ENCODE results near the gene DRP2. TPM values are rescaled to one million over a fixed set of nuclear protein-coding genes. Genes with fewer than 3 reads are reported as not detected.

Gene DRP2
- total RNA-seq, 1 experiment from 2014 or later, result 0.04 TPM

DNA sequence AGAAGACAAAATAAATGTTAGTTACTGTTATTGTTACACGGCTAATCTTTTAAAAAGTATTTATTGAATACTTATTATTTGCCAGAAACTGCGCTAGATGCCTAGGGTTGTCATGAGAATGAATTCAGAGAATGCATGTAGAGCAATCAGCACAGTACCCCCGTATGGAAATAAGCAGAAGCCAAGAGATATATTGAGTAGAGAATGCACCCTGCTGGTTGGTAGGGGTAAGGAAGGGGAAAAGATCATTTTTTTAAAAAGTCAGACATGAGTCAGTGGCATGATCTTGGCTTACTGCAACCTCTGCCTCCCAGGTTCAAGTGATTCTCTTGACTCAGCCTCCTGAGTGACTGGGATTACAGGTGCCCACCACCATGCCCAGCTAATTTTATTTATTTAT, 13.1 kb upstream of the DRP2 start:
- Histone ChIP-seq H2BK15ac (ENCODE audit: low read depth, low read length) (no peak overlapping the region), H3K23me2 (ENCODE audit: insufficient read length, low read depth, low read length, poor library complexity, severe bottlenecking) (no peaks in the 10 kb centered on the region), H3K79me1 (ENCODE audit: insufficient read depth, low read depth, low read length, poor library complexity, severe bottlenecking) (no peaks in the 10 kb centered on the region), H3K56ac (ENCODE audit: insufficient read length, low read depth, low read length) (no peak overlapping the region), H2BK120ac (ENCODE audit: low read depth, low read length, poor library complexity, severe bottlenecking) (no peak overlapping the region), H2AK5ac (ENCODE audit: insufficient read length, low read length) (no peak overlapping the region), H3K18ac (ENCODE audit: insufficient read length, low read depth, low read length) (no peak overlapping the region), H3K27ac (ENCODE audit: insufficient read length, low read depth, low read length) (no peak overlapping the region), H2BK20ac (ENCODE audit: low read depth, low read length, poor library complexity, severe bottlenecking) (no peak overlapping the region), H3K9me3 (ENCODE audit: control insufficient read depth, low read depth, low read length) (peaks cover 10% of the 10 kb centered on the region), H4K8ac (replicated peaks; ENCODE audit: insufficient read length, low read depth, low read length) (no peak overlapping the region), H4K91ac (ENCODE audit: insufficient read length, low read depth, low read length) (no peak overlapping the region), H3K4ac (ENCODE audit: low read depth, low read length) (no peak overlapping the region), H3T11ph (ENCODE audit: low read length) (no peak overlapping the region), H3K4me2 (ENCODE audit: insufficient read depth, insufficient read length, low read length) (no peak overlapping the region), H2BK5ac (ENCODE audit: insufficient read length, low read length) (no peak overlapping the region), H3K4me1 (ENCODE audit: insufficient read depth, low read length) (no peaks in the 10 kb centered on the region), H2BK12ac (ENCODE audit: insufficient read length, low read depth, low read length) (no peak overlapping the region), H4K5ac (ENCODE audit: insufficient read length, low read depth, low read length) (no peak overlapping the region), H3K27me3 (ENCODE audit: insufficient read depth, low read length) (no peaks in the 10 kb centered on the region), H2AFZ (ENCODE audit: low read length) (no peak overlapping the region), H3K9ac (ENCODE audit: extremely low read depth, insufficient read length, low read length) (no peak overlapping the region), H3K79me2 (ENCODE audit: insufficient read depth, low read length) (no peaks in the 10 kb centered on the region), H3K14ac (ENCODE audit: insufficient read depth, low read length) (no peak overlapping the region), H3K23ac (ENCODE audit: insufficient read length, low read depth, low read length) (no peak overlapping the region), H4K20me1 (ENCODE audit: control insufficient read depth, insufficient read depth, insufficient read length) (no peaks in the 10 kb centered on the region)
- peaks cover 7 to 10% of the 10 kb centered on the region in 2 experiments for H3K4me1 Mint-ChIP-seq
- no peaks in the 10 kb centered on the region for H3K27me3 Mint-ChIP-seq (ENCODE audit: low read depth)
- H3K36me3 Mint-ChIP-seq (ENCODE audit: insufficient read depth in 1 of 3, low read depth in 3 of 3), result no peaks in the 10 kb centered on the region
- no peak for DNase-seq
- no peak overlapping the region for H3K27ac Mint-ChIP-seq
- H3K9me3 Mint-ChIP-seq, result peaks cover 62 to 64% of the 10 kb centered on the region in 2 experiments
- TF ChIP-seq, protein P1, sequence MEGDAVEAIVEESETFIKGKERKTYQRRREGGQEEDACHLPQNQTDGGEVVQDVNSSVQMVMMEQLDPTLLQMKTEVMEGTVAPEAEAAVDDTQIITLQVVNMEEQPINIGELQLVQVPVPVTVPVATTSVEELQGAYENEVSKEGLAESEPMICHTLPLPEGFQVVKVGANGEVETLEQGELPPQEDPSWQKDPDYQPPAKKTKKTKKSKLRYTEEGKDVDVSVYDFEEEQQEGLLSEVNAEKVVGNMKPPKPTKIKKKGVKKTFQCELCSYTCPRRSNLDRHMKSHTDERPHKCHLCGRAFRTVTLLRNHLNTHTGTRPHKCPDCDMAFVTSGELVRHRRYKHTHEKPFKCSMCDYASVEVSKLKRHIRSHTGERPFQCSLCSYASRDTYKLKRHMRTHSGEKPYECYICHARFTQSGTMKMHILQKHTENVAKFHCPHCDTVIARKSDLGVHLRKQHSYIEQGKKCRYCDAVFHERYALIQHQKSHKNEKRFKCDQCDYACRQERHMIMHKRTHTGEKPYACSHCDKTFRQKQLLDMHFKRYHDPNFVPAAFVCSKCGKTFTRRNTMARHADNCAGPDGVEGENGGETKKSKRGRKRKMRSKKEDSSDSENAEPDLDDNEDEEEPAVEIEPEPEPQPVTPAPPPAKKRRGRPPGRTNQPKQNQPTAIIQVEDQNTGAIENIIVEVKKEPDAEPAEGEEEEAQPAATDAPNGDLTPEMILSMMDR (conservative IDR thresholded peaks at IDR 0.05), result peak; percentile 53; the same call in 2 of the 3 replicates
- no peak overlapping the region for H3K4me3 Mint-ChIP-seq
- no CpG with 5 or more reads among the region's 3 CpGs for WGBS (ENCODE audit: extremely low coverage, insufficient read length, low lambda C conversion rate)

All from H9 (cell line).